A172 (cell line): ENCODE data around the gene CAMTA1. TPM values are rescaled to one million over a fixed set of nuclear protein-coding genes. Genes with fewer than 3 reads are reported as not detected.
"Not testable (repeated sequence)": the region's sequence is repeated elsewhere in the genome, so short reads cannot be mapped to it uniquely, and the experiment has no call there.

ENCODE experiments used
- DNase-seq: peaks from one replicate; pipeline ENCODE4 v3.0.0-alpha.2; 2015; ENCODE audit warnings: low spot score
- total RNA-seq: library from RNA; depleted of rRNA; stranded (reverse); fragments of >200 nt; shearing (Covaris generic); gene quantifications from 2 replicates; pipeline ENCODE4 v1.2.3, GENCODE V29; 2014

Gene CAMTA1
- total RNA-seq, 1 experiment from 2014 or later = 97.5 TPM

DNA sequence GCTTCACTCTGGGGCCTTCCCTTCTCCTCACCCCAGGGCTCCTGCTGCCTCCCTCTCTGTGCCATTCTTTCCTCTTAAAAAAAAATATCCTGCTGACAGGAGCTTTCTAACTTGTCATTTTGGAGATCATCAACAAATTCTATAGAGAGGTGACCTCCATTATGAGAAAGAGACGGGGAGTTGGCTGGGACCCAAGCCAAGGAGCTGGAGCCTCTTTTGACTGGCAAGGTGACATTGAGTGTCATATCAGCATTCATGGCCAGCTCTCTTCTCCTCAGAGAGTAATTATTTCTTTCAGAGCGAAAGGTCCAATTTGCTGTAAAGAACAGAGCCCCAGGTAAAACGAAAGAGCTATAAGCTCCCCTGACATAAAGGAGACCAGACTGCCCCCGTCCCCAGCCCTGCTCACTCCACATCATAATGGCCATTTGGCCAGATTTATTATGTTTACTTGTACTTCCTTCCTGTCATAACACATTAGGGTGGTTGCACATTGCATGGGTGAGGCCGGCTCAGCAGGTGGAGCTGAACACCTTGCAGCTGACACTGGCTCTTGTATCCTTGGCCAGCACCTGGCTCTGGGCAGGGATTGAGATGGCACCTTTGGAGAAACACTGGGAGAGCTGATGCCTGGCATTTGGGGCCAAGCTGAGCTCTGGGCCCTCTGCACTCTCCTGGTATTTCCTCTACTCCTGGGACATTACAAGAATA lies 581.9 kb downstream of the CAMTA1 start:
- DNase-seq = no peak

- no peak for DNase-seq
Observed at GRCh38 chr1:7369866-7370265, 584.6 kb downstream of the CAMTA1 start.

DNA sequence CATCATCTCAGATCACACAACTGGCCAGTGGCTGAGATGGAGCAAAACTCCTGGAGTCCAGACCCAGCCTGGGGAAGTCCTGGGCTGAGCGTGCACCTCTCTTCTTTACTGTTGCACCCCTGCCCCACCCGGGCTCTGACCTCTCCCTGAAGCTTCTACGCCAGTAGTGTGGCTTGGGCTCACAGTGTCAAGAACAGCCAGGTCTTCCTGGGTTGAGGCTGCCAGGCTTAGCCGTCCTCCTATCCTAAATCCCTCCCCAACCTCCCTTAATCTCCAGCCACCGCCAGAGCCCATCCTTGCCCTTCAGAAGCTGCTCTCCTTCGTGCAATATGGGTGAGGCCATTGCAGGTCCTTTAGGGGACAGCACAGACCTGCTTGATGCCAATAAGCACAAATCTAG lies 586.7 kb downstream of the CAMTA1 start:
- DNase-seq = no peak

DNA sequence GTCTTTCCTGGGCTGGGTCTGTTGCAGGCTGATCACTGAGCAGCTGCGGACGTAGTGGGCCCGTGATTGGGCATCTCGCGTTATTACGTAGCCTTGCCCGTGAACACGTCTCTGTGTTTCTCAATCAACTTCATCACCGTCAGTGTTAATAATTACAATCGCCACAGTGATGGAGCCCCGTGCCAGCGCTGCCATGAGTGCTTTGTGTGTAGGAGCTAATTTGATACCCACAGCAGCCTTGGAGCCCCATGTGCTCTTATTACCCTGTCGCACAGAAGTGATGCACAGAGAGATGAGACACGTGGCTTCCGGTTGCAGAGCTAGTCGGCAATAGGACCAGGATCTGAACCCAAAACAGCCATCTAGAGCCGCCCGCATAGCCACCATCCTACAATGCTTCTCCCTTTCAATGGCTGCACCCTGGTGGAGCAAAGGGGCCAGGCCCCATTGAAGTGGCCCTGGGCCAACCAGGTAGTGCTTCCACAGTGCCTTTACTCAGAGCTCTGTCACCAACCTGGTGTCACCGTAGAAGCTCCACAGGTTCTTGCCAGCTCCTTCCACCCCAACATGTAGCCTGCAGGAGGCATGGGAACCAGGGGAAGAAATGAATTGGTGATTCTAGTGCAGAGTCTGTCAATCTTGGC lies 587.3 kb downstream of the CAMTA1 start:
- DNase-seq = no peak

DNA sequence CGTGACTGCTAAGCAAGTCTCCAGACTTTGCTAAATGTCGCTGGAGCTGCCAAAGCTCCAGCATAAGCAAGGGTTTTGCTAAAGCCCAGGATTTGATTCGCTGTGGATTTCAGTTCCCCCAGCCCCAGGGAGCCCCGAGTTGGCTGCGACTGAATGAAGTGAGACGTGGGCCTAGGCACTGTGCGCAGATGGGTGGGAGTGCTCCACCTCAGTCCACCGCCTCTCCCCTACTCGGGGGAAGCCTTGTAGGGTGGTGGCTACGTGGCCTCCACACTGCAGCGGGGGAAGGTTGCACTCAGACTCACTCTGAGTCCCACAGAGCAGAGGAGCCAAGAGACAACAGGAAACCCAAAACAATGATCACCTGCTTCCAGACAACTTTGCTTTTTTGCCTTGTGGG lies 588.0 kb downstream of the CAMTA1 start:
- no peak for DNase-seq

GRCh38 chr1:7373876-7374562 lies 588.8 kb downstream of the CAMTA1 start:
- DNase-seq = no peak

DNA sequence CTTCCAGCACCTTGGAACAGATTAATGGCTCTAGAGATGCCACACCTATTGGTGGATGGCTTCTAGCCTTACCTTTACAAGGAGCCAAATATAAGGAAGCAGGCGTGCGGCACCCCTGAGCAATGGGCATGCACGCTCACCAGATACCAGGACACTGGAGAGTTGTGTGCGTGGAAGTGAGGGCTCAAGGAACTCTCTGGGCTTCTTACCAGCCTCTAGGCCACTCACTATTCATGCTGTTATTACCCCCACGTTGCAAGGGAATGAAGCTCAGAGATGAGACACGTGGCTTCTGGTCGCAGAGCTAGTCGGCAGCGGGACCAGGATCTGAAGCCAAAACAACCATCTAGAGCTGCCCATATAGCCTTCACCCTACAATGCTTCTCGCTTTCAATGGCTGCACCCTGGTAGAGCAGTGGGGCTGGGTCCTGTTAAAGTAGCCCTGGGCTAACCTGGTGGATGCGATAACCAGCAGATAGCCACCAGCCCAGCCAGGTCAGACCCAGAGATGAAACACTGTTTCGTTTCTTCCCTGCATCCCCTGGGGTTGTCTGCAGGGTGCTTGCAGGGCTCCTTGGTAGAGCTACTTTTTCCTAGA lies 589.4 kb downstream of the CAMTA1 start:
- no peak for DNase-seq

DNA sequence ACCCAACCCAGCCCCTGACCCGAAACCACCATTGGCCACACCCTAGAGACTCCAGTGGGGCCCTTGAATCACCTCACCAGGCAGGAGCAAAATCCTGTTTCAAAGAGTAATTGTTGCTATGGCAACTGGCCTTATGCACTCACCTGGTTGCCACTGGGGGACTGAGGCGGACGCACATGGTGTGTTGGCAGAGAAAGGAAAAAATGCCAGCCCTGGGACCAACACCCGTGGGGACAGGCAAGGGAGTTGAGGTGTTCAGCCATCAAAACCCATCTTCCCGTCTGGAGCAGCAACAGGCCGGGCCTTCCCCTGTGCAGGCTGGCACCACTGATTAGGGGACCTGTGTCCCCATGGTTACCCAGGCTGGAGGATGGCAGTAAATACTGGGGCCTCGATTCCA lies 590.1 kb downstream of the CAMTA1 start:
- no peak for DNase-seq

DNA sequence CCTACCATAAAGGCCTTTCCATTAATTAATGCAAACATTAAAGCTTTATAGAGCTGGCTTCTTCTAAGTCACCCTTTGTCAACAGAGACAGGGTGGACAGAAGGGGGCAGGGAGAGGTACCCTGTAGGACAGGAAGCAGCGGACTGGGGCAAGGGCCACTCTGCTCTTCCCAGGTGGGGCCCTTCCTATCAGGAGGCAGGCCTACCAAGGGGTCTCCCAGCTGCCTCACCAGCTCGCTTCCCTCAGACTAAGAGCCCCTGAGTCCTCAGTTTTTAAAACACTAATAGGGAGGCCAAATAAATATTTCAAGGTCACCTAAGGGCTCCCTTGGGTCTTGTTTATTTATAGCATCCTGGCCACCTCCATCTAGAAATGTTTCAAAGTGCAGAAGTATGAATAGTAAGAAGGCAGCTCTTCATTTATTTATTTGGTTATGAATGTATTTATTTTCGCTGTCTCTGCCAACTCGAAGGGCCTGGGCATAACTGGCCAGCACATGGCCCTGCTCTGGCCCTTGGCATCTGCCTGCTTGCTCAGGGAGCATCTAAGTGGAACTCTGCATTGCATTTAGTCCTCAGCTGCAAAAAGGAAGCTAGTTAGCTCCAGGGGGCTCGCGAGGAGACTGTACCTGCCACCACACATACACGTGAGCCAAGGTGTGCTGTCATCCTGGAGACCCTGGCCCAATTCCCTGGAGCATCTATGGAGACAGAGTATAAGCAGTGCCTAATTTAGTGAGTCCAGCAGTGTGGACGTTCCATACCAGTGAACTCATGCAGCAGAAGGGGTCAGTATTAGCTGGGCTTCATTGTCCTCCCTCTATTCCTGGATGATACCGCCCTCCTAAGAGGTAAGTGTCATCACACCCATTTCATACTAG lies 590.8 kb downstream of the CAMTA1 start:
- DNase-seq = no peak

DNA sequence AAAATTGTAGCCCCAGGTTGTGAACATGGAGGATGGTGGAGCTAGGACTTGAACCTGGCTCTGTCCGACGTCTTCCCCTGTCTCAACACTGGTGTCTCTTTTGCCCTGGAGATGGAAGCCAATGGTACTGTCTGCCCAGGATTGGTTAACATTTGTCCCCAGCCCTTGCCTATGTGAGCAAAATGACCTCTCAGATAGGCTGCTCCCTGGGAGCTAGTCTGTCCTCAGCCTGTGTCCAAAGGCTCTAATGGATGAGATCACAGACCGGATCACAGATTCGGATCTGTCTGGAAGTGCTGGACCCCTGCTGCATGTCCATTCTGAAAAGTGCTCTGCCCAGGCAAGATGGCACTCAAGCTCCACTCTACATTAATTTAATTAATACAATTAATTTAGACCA lies 591.4 kb downstream of the CAMTA1 start:
- no peak for DNase-seq

GRCh38 chr1:7378346-7379130 lies 593.3 kb downstream of the CAMTA1 start:
- DNase-seq = no peak

DNA sequence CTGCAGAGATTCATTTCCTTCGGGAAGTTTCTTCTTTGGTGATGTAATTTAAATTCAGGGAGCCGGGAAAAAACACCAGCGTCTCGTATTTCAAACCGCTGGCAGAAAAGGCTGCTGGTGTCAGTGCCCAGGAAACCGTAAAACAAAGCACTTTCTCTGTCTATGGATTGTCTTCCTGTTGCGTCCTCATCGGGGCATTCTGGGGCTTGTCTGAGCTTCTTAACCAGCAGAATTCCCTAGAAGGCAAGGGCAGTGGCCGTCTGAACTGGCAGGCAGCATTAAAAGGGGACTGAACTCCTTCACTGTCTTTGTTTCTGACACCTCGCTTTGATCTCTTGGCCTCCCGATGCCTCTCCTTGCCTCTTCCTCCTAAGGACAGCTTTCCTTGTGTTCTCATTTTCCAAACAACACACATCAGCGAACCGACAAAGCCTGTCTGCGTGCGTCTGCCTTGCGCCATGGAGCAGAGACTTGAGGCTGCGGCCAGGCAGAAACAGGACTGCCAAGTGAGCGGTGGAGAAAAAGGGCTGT lies 594.3 kb downstream of the CAMTA1 start:
- DNase-seq = peak; percentile 56

GRCh38 chr1:7380068-7380467 lies 594.8 kb downstream of the CAMTA1 start:
- not testable (repeated sequence) for DNase-seq

- peak; percentile 30 for DNase-seq
Observed at GRCh38 chr1:7380712-7381111, 595.5 kb downstream of the CAMTA1 start.

DNA sequence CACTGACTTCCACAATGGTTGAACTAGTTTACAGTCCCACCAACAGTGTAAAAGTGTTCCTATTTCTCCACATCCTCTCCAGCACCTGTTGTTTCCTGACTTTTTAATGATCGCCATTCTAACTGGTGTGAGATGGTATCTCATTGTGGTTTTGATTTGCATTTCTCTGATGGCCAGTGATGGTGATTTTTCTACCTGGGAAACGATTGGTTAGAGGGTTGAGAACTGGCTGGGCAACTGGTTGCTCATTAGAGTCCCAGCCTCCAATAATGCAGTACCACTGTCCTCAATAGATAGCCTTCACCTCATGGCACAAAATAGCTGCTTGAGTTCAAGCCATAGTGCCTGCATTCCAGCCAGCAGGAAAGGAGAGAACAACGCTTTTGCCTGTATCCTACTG lies 596.5 kb downstream of the CAMTA1 start:
- not testable (repeated sequence) for DNase-seq

DNA sequence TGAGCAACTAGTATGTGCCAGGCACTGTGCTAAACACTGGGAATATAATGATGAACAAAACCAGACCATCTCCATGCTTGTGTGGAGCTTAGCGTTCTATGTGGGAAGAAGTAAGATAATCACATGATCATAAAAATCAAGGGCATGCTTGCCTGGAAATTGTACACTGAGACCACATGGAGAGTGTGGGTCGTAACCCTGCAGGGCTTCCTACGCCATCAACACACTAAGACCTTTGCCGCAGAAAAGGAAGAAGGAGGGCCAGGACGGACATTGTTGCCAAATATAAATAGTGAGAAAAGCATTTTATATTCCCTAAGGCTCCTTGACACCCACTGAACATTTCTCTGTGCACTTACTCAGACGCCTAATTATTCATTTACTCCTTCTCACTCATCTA lies 597.7 kb downstream of the CAMTA1 start:
- DNase-seq = no peak

GRCh38 chr1:7383671-7384520 lies 598.6 kb downstream of the CAMTA1 start:
- DNase-seq = no peak

DNA sequence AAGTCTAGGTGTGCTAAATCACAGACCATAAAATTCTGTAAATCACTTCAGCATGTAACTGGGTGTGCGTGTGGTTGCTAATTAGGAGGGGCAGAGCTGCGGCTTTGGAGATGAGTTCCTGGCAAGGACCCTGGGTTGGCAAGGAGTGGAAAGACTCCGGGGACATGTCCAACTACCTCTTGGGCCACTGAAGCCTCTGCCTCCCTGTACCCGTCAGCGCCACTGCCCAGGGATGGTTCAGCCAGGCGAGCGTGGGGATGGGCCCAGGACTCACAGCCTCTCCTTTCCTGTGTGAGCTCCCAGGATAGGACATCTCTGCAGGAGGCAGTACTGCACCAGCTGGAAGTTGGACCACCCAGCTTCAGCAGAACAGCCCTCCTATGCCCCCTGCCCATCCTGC lies 599.4 kb downstream of the CAMTA1 start:
- no peak for DNase-seq

- no peak for DNase-seq
Observed at GRCh38 chr1:7385471-7386225, 600.4 kb downstream of the CAMTA1 start.
